Lower leg skin (tissue), 3 donors: ENCODE measurements around the gene CD8B.

Experiments used
- POLR2A ChIP-seq, 2 donors: fragments of 450-650 bp; IDR thresholded peaks; one replicate each; pipeline ENCODE4 v1.6.1; 2016 to 2017; ENCODE audit warnings: antibody characterized with exemption in 2 of 2, mild to moderate bottlenecking in 1 of 2, moderate library complexity in 1 of 2
- TF ChIP-seq, protein P1 (sequence below), 3 donors: fragments of 450-650 bp; IDR thresholded peaks; one replicate each; pipeline ENCODE4 v1.5.1; 2016; ENCODE audit warnings: antibody characterized with exemption in 3 of 3, mild to moderate bottlenecking in 3 of 3, moderate library complexity in 2 of 3

DNA sequence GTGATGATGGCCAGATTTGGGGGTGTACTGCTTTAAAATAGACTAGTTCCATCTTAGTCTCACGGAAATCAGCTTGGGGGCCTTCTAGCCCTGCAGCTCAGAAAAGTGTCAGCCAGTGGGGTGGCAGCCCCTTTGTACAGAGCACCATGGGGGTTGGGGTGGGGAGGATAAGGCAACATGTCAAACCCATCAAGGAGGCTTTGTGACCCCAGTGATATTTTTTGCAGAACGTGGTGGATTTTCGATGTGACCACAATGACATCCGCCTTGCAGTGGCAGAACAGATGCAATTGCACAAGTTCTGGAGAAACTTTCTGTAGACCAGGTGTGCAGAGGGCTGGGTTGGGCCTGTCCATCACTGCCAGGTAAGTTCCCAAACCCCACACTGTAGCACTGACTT, 67.9 kb downstream of the CD8B start:
- no peak for TF ChIP-seq POLR2A (IDR thresholded peaks at IDR 0.05)
- TF ChIP-seq, protein P1, sequence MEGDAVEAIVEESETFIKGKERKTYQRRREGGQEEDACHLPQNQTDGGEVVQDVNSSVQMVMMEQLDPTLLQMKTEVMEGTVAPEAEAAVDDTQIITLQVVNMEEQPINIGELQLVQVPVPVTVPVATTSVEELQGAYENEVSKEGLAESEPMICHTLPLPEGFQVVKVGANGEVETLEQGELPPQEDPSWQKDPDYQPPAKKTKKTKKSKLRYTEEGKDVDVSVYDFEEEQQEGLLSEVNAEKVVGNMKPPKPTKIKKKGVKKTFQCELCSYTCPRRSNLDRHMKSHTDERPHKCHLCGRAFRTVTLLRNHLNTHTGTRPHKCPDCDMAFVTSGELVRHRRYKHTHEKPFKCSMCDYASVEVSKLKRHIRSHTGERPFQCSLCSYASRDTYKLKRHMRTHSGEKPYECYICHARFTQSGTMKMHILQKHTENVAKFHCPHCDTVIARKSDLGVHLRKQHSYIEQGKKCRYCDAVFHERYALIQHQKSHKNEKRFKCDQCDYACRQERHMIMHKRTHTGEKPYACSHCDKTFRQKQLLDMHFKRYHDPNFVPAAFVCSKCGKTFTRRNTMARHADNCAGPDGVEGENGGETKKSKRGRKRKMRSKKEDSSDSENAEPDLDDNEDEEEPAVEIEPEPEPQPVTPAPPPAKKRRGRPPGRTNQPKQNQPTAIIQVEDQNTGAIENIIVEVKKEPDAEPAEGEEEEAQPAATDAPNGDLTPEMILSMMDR (IDR thresholded peaks at IDR 0.05), result no peak
